Aorta (tissue), 5 donors: ENCODE measurements around the gene CEBPA. TPM values are rescaled to one million over a fixed set of nuclear protein-coding genes. Genes with fewer than 3 reads are reported as not detected.

ENCODE experiments used
- ATAC-seq: fragments of 200-7000 bp; cut with Tn5 transposase; one replicate; pipeline ENCODE4 v1.9.1; 2022; ENCODE audit warnings: moderate library complexity; ENCODE audit not compliant: low FRiP score
- DNase-seq, 2 donors: peaks; one replicate each; pipeline ENCODE4 v3.0.0-alpha.2; 2020
- H3K27ac ChIP-seq, 2 donors: one replicate each; pipeline ENCODE4 v1.5.1; 2013; ENCODE audit warnings: low read length in 2 of 2, mild to moderate bottlenecking in 2 of 2, moderate library complexity in 2 of 2, control low read depth in 1 of 2, inconsistent platforms in 1 of 2, low read depth in 1 of 2
- H3K27me3 ChIP-seq, 2 donors: one replicate each; pipeline ENCODE4 v1.6.1; 2013; ENCODE audit warnings: control low read depth in 1 of 2, low read length in 1 of 2, mild to moderate bottlenecking in 1 of 2, moderate library complexity in 1 of 2; ENCODE audit not compliant: insufficient read depth in 2 of 2, control insufficient read depth in 1 of 2
- H3K36me3 ChIP-seq, 2 donors: one replicate each; pipeline ENCODE4 v1.6.1; 2013; ENCODE audit warnings: control low read depth in 1 of 2, low read length in 1 of 2, mild to moderate bottlenecking in 1 of 2; ENCODE audit not compliant: insufficient read depth in 2 of 2, control insufficient read depth in 1 of 2
- H3K4me1 ChIP-seq, 2 donors: one replicate each; pipeline ENCODE4 v1.6.1; 2013; ENCODE audit warnings: low read length in 2 of 2, control low read depth in 1 of 2, mild to moderate bottlenecking in 1 of 2, moderate library complexity in 1 of 2; ENCODE audit not compliant: insufficient read depth in 2 of 2, control insufficient read depth in 1 of 2
- H3K4me3 ChIP-seq, 2 donors: one replicate each; pipeline ENCODE4 v1.5.1; 2013; ENCODE audit warnings: low read length in 2 of 2, control low read depth in 1 of 2, mild to moderate bottlenecking in 1 of 2
- H3K9me3 ChIP-seq: one replicate; pipeline ENCODE4 v1.6.1; 2013; ENCODE audit warnings: mild to moderate bottlenecking, low read length; ENCODE audit not compliant: control insufficient read depth
- WGBS, 2 donors: extraction: QIAGEN DNeasy Blood & Tissue Kit; methylation state at CpG; one replicate each; pipeline ENCODE4 v1.1.7; 2013; 5-methylcytosine and 5-hydroxymethylcytosine counted together
- intact Hi-C, 2 donors: fragments of 100-400 bp; cut with DNase I; formaldehyde crosslinking; loops; one replicate each; pipeline versions ENCODE4 v1.14.2 to v1.15.0; 2022
- polyA plus RNA-seq, 2 donors: library from polyadenylated mRNA; stranded (reverse); fragments of 200-250 nt; gene quantifications; one replicate each; pipeline ENCODE4 v1.2.3, GENCODE V29; 2013
- total RNA-seq, 2 donors: library from RNA; stranded (reverse); fragmentation: NEBNext Ultra II Directional; extraction: Animal tissue kit (Norgen Biotek cat#: 25700); gene quantifications; one replicate each; pipeline ENCODE4 v1.2.1, GENCODE V29; 2021
- donor health status: healthy with polysubstance abuse.
- donor health status: Bipolar disorder and iron deficiency.
- donor health status: DM: no; HTN: no; CAD: no.
- donor health status: DM: no; HTN: no; CAD: no.
- donor health status: DM: yes; HTN: yes; CAD: no.

The CEBPA gene
- total and polyA plus RNA-seq, 4 donors = 1.0 to 14.3 (median 8.2) TPM

- ATAC-seq (no peak), DNase-seq (no peak)
- Histone ChIP-seq H3K27ac (no peak overlapping the region), H3K36me3 (no peaks in the 10 kb centered on the region), H3K27me3 (no peaks in the 10 kb centered on the region), H3K4me3 (no peak overlapping the region), H3K4me1 (no peaks in the 10 kb centered on the region), H3K9me3 (no peaks in the 10 kb centered on the region)
- WGBS, 2 donors = 88 to 90% methylated on average over 22 of the region's 22 CpGs
- intact Hi-C loops = no loop called here
Observed at GRCh38 chr19:33281296-33281926, 20.9 kb downstream of the CEBPA start.

DNA sequence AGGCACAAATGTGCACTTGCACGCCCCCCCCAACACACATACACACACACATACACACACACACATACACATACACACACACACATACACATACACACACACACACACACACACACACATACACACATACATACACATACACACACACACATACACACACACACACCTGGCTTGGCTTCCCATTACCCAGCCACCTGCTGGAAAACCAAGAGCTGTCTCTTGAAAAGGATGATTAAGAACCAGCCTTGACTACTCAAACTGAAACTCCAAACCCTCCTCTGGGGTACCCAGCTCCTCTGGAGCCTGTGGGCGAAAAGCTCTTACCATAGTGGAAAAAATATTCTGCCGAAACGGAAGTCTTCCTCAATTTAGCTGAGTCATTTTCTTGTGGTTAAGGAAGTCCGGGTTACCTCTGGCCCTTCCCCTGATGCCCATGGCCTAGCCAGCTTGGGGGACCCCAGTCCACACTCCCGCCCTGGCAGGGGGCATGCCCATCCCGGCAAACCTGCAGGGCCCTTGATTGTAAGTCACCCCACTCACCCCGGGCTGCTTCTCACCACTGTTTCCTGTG lies 21.9 kb downstream of the CEBPA start:
- Histone ChIP-seq H3K9me3 (no peaks in the 10 kb centered on the region), H3K4me3 (no peak overlapping the region), H3K27ac (no peak overlapping the region), H3K27me3 (no peaks in the 10 kb centered on the region), H3K36me3 (no peaks in the 10 kb centered on the region), H3K4me1 (no peaks in the 10 kb centered on the region)
- ATAC-seq (peak; percentile 49), DNase-seq (peak in 1 of 2 donors; percentile 17)
- intact Hi-C loops = no loop called here
- WGBS, 2 donors = 84 to 89% methylated on average over 8 of the region's 8 CpGs

- H3K4me3 ChIP-seq = no peak overlapping the region
- H3K27me3 ChIP-seq = no peaks in the 10 kb centered on the region
- DNase-seq (peak in 1 of 2 donors; percentile 15), ATAC-seq (no peak)
- H3K4me1 ChIP-seq = no peaks in the 10 kb centered on the region
- no peaks in the 10 kb centered on the region for H3K36me3 ChIP-seq
- no peak overlapping the region for H3K27ac ChIP-seq
- WGBS, 2 donors = 92 to 94% methylated on average over 17 of the region's 17 CpGs
- H3K9me3 ChIP-seq = no peaks in the 10 kb centered on the region
- intact Hi-C loops = no loop called here
Observed at GRCh38 chr19:33279430-33280350, 22.6 kb downstream of the CEBPA start.

DNA sequence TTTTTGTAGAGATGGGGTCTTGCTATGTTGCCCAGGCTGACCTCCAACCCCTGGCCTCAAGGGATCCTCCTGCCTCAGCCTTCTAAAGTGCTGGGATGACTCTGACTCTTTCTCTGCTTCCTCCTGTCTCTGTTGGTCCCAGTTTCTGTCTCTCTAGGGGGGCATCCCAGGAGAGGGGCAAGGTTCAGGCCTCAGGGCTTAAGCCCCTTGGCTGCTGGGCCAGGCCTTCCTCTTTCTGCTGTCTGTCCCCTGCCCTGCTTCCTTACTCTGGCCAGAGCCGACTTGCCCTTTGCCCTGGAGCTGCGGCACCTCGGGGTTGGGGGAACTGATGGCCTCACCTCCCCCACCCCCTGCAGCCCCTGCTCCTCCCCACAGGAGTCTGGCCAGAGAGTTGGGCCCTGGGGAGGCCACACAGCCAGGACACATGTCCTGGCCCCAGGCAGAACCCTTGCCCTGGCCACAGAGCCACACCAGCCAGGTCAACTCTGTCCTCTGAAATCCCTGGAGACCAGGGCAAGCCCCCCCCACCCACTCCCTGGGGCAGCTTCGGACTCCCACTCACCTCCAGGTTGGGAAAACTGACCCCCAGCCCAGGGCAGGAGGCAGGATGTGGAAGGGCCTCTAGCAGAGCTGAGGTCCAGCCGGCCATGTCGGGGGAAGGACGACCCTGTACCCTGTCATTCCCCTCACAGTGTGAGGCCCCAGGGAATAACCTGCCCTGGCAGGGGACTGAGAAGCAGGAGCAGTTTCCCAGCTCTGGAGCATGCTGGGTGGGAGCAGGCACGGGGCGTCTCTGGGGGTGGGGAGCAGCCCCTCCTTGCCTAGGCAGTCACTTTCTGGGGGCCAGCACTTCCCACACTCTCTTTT lies 23.7 kb downstream of the CEBPA start:
- no peaks in the 10 kb centered on the region for H3K27me3 ChIP-seq
- 71 to 73% methylated on average over 9 of the region's 9 CpGs for WGBS, 2 donors
- no peak overlapping the region for H3K4me3 ChIP-seq
- H3K27ac ChIP-seq = no peak overlapping the region
- H3K9me3 ChIP-seq = no peaks in the 10 kb centered on the region
- ATAC-seq (no peak), DNase-seq (no peak)
- intact Hi-C loops = no loop called here
- no peaks in the 10 kb centered on the region for H3K4me1 ChIP-seq
- no peaks in the 10 kb centered on the region for H3K36me3 ChIP-seq

GRCh38 chr19:33278023-33278402 lies 24.3 kb downstream of the CEBPA start:
- WGBS, 2 donors = 87 to 89% methylated on average over 4 of the region's 4 CpGs
- no peaks in the 10 kb centered on the region for H3K36me3 ChIP-seq
- no peaks in the 10 kb centered on the region for H3K27me3 ChIP-seq
- no peak for ATAC-seq
- intact Hi-C loops = no loop called here
- no peaks in the 10 kb centered on the region for H3K4me1 ChIP-seq
- no peak for DNase-seq
- no peak overlapping the region for H3K4me3 ChIP-seq
- H3K27ac ChIP-seq = no peak overlapping the region
- H3K9me3 ChIP-seq = no peaks in the 10 kb centered on the region

DNA sequence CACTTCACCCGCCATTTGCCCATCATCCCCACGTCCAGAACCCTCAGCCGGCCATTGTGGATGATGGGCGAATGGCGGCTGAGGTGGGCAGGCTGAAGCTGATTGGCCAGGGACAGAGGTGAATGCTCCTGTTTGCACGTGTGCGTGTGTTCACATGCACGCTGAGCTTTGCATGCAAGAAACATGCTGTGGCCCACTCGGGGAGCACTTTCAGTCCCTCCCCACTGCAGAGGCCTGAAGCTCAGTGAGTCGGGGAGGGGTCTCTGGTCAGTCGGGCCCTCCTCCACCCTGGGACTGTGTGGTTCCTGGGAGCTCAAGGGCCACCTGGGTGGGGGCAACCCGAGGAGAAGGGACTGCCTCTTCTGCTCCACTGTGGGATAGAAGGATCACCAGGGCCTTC lies 24.9 kb downstream of the CEBPA start:
- Histone ChIP-seq H3K27ac (no peak overlapping the region), H3K4me3 (no peak overlapping the region), H3K36me3 (no peaks in the 10 kb centered on the region), H3K27me3 (no peaks in the 10 kb centered on the region), H3K9me3 (no peaks in the 10 kb centered on the region), H3K4me1 (no peaks in the 10 kb centered on the region)
- WGBS, 2 donors = 89 to 91% methylated on average over 12 of the region's 12 CpGs
- DNase-seq = no peak
- intact Hi-C loops = no loop called here
- ATAC-seq = no peak

DNA sequence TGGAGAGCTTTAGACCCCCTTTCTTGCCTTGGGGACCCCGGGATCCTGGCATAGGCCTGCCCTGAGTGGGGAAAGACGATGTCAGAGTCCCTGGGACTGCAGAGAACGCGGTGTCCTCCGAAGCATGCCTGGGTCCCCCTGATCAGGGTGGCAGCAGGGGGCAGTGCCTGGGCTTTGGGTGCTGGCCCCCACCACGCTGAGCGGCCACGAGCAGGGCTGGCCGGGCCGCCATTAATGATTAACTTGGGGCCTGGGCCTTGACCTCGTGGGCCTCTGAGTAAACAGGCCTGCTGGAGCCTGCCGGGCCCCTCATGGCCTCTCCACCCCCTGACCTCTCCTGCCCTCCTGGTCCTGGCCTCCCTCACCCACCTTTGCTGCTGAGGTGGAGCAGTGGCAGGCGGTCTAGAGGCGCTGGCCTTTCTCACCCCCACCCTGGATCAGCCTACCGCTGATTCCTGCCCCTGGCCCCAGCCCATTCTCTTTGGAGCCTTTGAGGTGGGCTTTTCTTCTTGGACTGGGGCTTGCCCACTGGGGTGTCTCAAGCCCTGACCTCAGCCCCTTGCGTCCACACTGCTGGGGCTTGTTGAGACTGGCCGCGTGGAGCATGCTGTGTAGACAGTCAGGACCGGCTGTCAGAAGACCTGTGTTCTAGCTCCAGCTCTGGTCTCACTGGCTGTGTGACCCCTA lies 26.3 kb downstream of the CEBPA start:
- DNase-seq = no peak

GRCh38 chr19:33275559-33275932 lies 26.8 kb downstream of the CEBPA start:
- DNase-seq (no peak), ATAC-seq (no peak)
- Histone ChIP-seq H3K36me3 (no peaks in the 10 kb centered on the region), H3K4me3 (no peak overlapping the region), H3K4me1 (no peaks in the 10 kb centered on the region), H3K9me3 (no peaks in the 10 kb centered on the region), H3K27me3 (no peaks in the 10 kb centered on the region), H3K27ac (no peak overlapping the region)
- intact Hi-C loops = no loop called here
- 88 to 96% methylated on average over 5 of the region's 5 CpGs for WGBS, 2 donors

More for the DNA sequence above, 26.3 kb downstream of the CEBPA start:
- Histone ChIP-seq H3K27me3 (no peaks in the 10 kb centered on the region), H3K9me3 (no peaks in the 10 kb centered on the region), H3K27ac (no peak overlapping the region), H3K36me3 (no peaks in the 10 kb centered on the region), H3K4me3 (no peak overlapping the region), H3K4me1 (no peaks in the 10 kb centered on the region)
- WGBS, 2 donors = 88 to 91% methylated on average over 19 of the region's 19 CpGs
- ATAC-seq = no peak
- intact Hi-C loops = no loop called here
